ENCODE results near the gene CCDC57. TPM values are rescaled to one million over a fixed set of nuclear protein-coding genes. Genes with fewer than 3 reads are reported as not detected.

Gene CCDC57
- total and polyA plus RNA-seq, 2 of the 4 experiments (the other 2 are of a cell fraction), result 7.3 to 31.3 TPM

GRCh38 chr17:82054351-82055022 lies 158.2 kb downstream of the CCDC57 start:
- 95% methylated on average over 23 of the region's 38 CpGs; no CpG with 5 or more reads in 1 of the 2 experiments for WGBS, 2 experiments (ENCODE audit: extremely low coverage in 2 of 2, insufficient read length in 1 of 2)
- in situ Hi-C loops (cut with MboI; ENCODE audit: low sequenced_read_pairs), result no loop called here
- BruUV-seq (replicated peaks), result no TSS peak

More at GRCh38 chr17:82054351-82055022, 158.2 kb downstream of the CCDC57 start:
- CTCF ChIA-PET, result no interaction called here
- H3K56ac ChIP-seq (ENCODE audit: extremely low read depth, insufficient read depth, low read length), result no peak overlapping the region
- no peak overlapping the region for H3K27ac ChIP-seq (ENCODE audit: insufficient read depth, low read length)
- H3K4ac ChIP-seq (ENCODE audit: low read depth, low read length), result no peak overlapping the region
- peaks cover 56% of the 10 kb centered on the region for H3K36me3 ChIP-seq (ENCODE audit: control insufficient read depth, insufficient read depth, low read length)
- H2BK15ac ChIP-seq (ENCODE audit: low read depth, low read length), result no peak overlapping the region
- H4K20me1 ChIP-seq (ENCODE audit: insufficient read depth, low read length), result peaks cover 4% of the 10 kb centered on the region
- no peak overlapping the region for H3K18ac ChIP-seq (ENCODE audit: low read depth, low read length)
- no peak overlapping the region for H3K23ac ChIP-seq (ENCODE audit: low read depth, low read length)
- no peak overlapping the region for H3K9ac ChIP-seq (ENCODE audit: low read depth, low read length)
- no peak overlapping the region for H2AK9ac ChIP-seq (replicated peaks; ENCODE audit: low read depth, low read length, poor library complexity)
- no peak for TF ChIP-seq MAZ (IDR thresholded peaks at IDR 0.05; ENCODE audit: borderline replicate concordance, low read depth, low read length)
- no peak for TF ChIP-seq CTCF (conservative IDR thresholded peaks at IDR 0.05; ENCODE audit: low read depth, low read length)
- no peak for TF ChIP-seq RAD21 (IDR thresholded peaks at IDR 0.05; ENCODE audit: low read length)
- no peak for TF ChIP-seq USF2 (IDR thresholded peaks at IDR 0.05; ENCODE audit: low read depth, low read length)
- TF ChIP-seq CEBPB (IDR thresholded peaks at IDR 0.05; ENCODE audit: low read depth, low read length), result no peak
- TF ChIP-seq MAFK (IDR thresholded peaks at IDR 0.05; ENCODE audit: low read depth, low read length), result no peak
- no peak for TF ChIP-seq POLR2A (IDR thresholded peaks at IDR 0.05; ENCODE audit: low read depth, low read length)
- TF ChIP-seq FOS (IDR thresholded peaks at IDR 0.05; ENCODE audit: low read depth, low read length), result no peak
- no peak for TF ChIP-seq RFX5 (IDR thresholded peaks at IDR 0.05; ENCODE audit: low read depth, low read length)
- TF ChIP-seq CHD1 (IDR thresholded peaks at IDR 0.05; ENCODE audit: low read depth, low read length), result no peak
- TF ChIP-seq MXI1 (IDR thresholded peaks at IDR 0.05; ENCODE audit: borderline replicate concordance, low read depth, low read length), result no peak
- no peak overlapping the region for H4K8ac ChIP-seq (ENCODE audit: low read depth in 2 of 2, low read length in 2 of 2)
- H4K5ac ChIP-seq (ENCODE audit: low read depth, low read length), result no peak overlapping the region
- no peaks in the 10 kb centered on the region for H3K9me3 ChIP-seq (ENCODE audit: control insufficient read depth, insufficient read depth, low read length)
- H3K4me1 ChIP-seq (ENCODE audit: control insufficient read depth, insufficient read depth, low read length), result peaks cover 18% of the 10 kb centered on the region
- POLR2A ChIA-PET (ENCODE audit: unreplicated experiment), result no interaction called here
- H2AK5ac ChIP-seq (ENCODE audit: low read depth, low read length), result no peak overlapping the region
- H2BK20ac ChIP-seq (ENCODE audit: low read depth, low read length), result no peak overlapping the region
- no peak overlapping the region for H4K91ac ChIP-seq (ENCODE audit: insufficient read depth, low read depth, low read length)
- peaks cover 16 to 40% of the 10 kb centered on the region in 2 experiments for H3K79me1 ChIP-seq (ENCODE audit: low read depth in 1 of 2, low read length in 2 of 2)
- dilution Hi-C loops (cut with HindIII; ENCODE audit: low sequenced_read_pairs, unreplicated experiment) (no loop called here), intact Hi-C loops (cut with micrococcal nuclease) (no loop called here)
- H3K9me1 ChIP-seq (ENCODE audit: insufficient read depth, low read length), result peaks cover 5% of the 10 kb centered on the region
- H3K14ac ChIP-seq (replicated peaks; ENCODE audit: low read depth, low read length), result no peak overlapping the region
- no peak overlapping the region for H2BK5ac ChIP-seq (ENCODE audit: low read depth, low read length, poor library complexity, severe bottlenecking)
- DNase-seq (no peak), ATAC-seq (ENCODE audit: low read depth) (no peak)
- no peak overlapping the region for H2BK120ac ChIP-seq (ENCODE audit: low read depth, low read length)
- H3K27me3 ChIP-seq (ENCODE audit: control insufficient read depth, insufficient read depth, low read length), result no peaks in the 10 kb centered on the region
- H2AFZ ChIP-seq (replicated peaks; ENCODE audit: low read length, poor library complexity), result no peak overlapping the region
- no peak overlapping the region for H3K4me2 ChIP-seq (ENCODE audit: low read depth, low read length)
- no peak overlapping the region for H3K4me3 ChIP-seq (ENCODE audit: insufficient read depth, low read depth, low read length)

Data from IMR-90 (cell line).